Sigmoid colon (tissue), 7 donors: Measurements from ENCODE around the gene MVB12A. TPM values are rescaled to one million over a fixed set of nuclear protein-coding genes. Genes with fewer than 3 reads are reported as not detected.

Experiments used
- DNase-seq: peaks from one replicate; pipeline ENCODE4 v3.0.0-alpha.2; 2019
- H3K27ac ChIP-seq, 4 donors: fragments of 200-600 bp; sonication (generic); one replicate each; pipeline ENCODE4 v1.5.1; 2016 to 2019; ENCODE audit warnings: mild to moderate bottlenecking in 1 of 4
- H3K27me3 ChIP-seq, 3 donors: fragments of 200-600 bp; sonication (generic); one replicate each; pipeline ENCODE4 v1.5.1; 2019; ENCODE audit warnings: mild to moderate bottlenecking in 1 of 3
- H3K36me3 ChIP-seq, 4 donors: fragments of 200-600 bp; sonication (generic); one replicate each; pipeline ENCODE4 v1.5.1; 2016 to 2019
- H3K4me1 ChIP-seq, 4 donors: fragments of 200-600 bp; sonication (generic); one replicate each; pipeline ENCODE4 v1.5.1; 2017 to 2019
- H3K4me3 ChIP-seq, 4 donors: fragments of 200-600 bp; sonication (generic); one replicate each; pipeline ENCODE4 v1.5.1; 2017 to 2019; ENCODE audit warnings: mild to moderate bottlenecking in 2 of 4, moderate library complexity in 1 of 4
- H3K9me3 ChIP-seq, 4 donors: fragments of 200-600 bp in 3 of 4; sonication (generic) in 3 of 4; one replicate each; pipeline versions ENCODE4 v1.5.1 to v1.6.1; 2013 to 2019
- EP300 ChIP-seq, 4 donors: sonication (generic); formaldehyde crosslinking; IDR thresholded peaks; one replicate each; pipeline ENCODE4 v1.6.1; 2017; ENCODE audit warnings: antibody characterized with exemption in 4 of 4
- POLR2A ChIP-seq, 2 donors: fragments of 450-650 bp; IDR thresholded peaks; one replicate each; pipeline ENCODE4 v1.6.1; 2016; ENCODE audit warnings: antibody characterized with exemption in 2 of 2, mild to moderate bottlenecking in 2 of 2, moderate library complexity in 2 of 2
- POLR2AphosphoS5 ChIP-seq, 4 donors: sonication (generic); formaldehyde crosslinking; IDR thresholded peaks; one replicate each; pipeline ENCODE4 v1.6.1; 2017; ENCODE audit warnings: antibody characterized with exemption in 4 of 4
- WGBS, 2 donors: extraction: QIAGEN DNeasy Blood & Tissue Kit; methylation state at CpG; one replicate each; pipeline ENCODE4 v1.1.7; 2013; 5-methylcytosine and 5-hydroxymethylcytosine counted together
- intact Hi-C: fragments of 100-400 bp; cut with DNase I; formaldehyde crosslinking; loops from one replicate; pipeline ENCODE4 v1.15.1; 2023
- polyA plus RNA-seq, 3 donors: library from polyadenylated mRNA; stranded (reverse); fragments of 200-250 nt; gene quantifications; one replicate each; pipeline ENCODE4 v1.2.3, GENCODE V29; 2013
- total RNA-seq, 4 donors: library from RNA; depleted of rRNA; stranded (reverse); fragments of >200 nt; gene quantifications; one replicate each; pipeline ENCODE4 v1.1.0, GENCODE V29; 2016
- TF ChIP-seq, protein P1 (sequence below), 4 experiments: fragments of 450-650 bp in 3 of 4; fragments of 200-600 bp in 1 of 4; IDR thresholded peaks; one replicate each; pipeline ENCODE4 v1.5.1; 2016 to 2019; ENCODE audit warnings: antibody characterized with exemption in 4 of 4, mild to moderate bottlenecking in 3 of 4, moderate library complexity in 2 of 4
- donor health status: healthy with polysubstance abuse.
- donor health status: Bipolar disorder and iron deficiency.
- donor health status: healthy.

Gene MVB12A
- total and polyA plus RNA-seq, 7 donors, result 40.4 to 102 (median 55.8) TPM

DNA sequence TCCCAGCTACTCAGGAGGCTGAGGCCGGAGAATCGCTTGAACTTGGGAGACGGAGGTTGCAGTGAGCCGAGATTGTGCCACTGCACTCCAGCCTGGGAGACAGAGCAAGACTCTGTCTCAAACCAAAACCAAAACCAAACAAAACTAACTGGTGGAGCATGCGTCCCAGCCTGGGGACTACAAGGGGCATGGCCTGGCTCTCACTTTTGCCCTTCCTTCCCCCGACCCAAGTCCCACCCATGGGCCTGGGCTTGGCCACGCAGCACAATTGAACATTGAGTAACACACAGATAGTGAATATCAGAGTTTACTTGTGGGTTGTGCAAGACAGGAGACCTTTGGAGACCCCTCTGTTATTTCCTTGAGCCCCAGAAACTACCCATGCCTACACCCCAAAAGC is 15.4 kb downstream of the MVB12A start:
- no peak for DNase-seq
- Histone ChIP-seq H3K27me3 (no peaks in the 10 kb centered on the region), H3K4me3 (no peak overlapping the region), H3K4me1 (no peaks in the 10 kb centered on the region), H3K36me3 (no peaks in the 10 kb centered on the region), H3K9me3 (no peaks in the 10 kb centered on the region), H3K27ac (no peak overlapping the region)
- intact Hi-C loops, result no loop called here
- 83% methylated on average over 7 of the region's 7 CpGs for WGBS, 2 donors
- no peak for TF ChIP-seq EP300 (IDR thresholded peaks at IDR 0.05)
- no peak for TF ChIP-seq POLR2AphosphoS5 (IDR thresholded peaks at IDR 0.05)
- TF ChIP-seq POLR2A (IDR thresholded peaks at IDR 0.05), result no peak
- TF ChIP-seq, protein P1, sequence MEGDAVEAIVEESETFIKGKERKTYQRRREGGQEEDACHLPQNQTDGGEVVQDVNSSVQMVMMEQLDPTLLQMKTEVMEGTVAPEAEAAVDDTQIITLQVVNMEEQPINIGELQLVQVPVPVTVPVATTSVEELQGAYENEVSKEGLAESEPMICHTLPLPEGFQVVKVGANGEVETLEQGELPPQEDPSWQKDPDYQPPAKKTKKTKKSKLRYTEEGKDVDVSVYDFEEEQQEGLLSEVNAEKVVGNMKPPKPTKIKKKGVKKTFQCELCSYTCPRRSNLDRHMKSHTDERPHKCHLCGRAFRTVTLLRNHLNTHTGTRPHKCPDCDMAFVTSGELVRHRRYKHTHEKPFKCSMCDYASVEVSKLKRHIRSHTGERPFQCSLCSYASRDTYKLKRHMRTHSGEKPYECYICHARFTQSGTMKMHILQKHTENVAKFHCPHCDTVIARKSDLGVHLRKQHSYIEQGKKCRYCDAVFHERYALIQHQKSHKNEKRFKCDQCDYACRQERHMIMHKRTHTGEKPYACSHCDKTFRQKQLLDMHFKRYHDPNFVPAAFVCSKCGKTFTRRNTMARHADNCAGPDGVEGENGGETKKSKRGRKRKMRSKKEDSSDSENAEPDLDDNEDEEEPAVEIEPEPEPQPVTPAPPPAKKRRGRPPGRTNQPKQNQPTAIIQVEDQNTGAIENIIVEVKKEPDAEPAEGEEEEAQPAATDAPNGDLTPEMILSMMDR (IDR thresholded peaks at IDR 0.05), result no peak

DNA sequence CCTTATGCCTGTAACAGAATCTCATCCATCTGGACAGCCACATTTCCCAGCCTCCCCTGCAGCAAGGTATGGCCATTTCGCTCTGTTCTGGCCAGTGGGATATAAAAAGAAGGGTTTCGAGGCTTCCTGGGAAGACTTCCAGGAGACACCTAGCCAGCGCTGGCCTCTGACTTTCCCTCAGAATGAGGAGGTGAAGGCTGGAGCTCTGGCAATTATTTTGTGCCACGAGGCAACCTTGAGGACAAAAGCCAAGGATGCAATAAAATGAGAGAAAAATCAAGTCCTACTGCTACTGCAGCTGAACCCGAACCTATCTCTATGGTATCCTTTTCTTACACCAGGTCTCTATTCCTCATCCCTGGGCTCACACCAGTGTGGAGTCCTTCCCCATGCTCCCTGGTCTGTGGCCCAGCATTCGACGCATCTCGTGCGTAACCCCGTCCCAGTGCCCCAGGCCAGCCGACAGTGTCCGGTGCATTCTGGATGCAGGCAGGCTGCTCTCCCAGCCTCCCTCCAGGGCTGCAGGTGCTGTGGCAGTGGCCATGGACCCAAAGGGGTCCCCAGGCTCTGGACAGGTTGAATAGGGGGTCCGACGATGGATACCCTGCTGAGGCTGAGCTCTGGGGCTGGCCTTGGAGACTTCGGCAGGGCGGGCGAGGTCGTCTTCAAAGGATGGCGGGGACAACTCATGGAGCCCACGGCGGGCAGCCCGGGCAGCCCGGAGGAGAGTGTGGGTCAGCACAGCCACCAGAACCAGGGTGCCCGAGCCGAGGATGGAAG is 16.4 kb downstream of the MVB12A start:
- H3K4me3 ChIP-seq, result no peak overlapping the region
- intact Hi-C loops, result no loop called here
- no peak overlapping the region for H3K27ac ChIP-seq
- H3K27me3 ChIP-seq, result no peaks in the 10 kb centered on the region
- no peaks in the 10 kb centered on the region for H3K4me1 ChIP-seq
- no peak for TF ChIP-seq POLR2AphosphoS5 (IDR thresholded peaks at IDR 0.05)
- TF ChIP-seq, protein P1 (IDR thresholded peaks at IDR 0.05), result no peak
- 94 to 97% methylated on average over 25 of the region's 25 CpGs for WGBS, 2 donors
- no peaks in the 10 kb centered on the region for H3K36me3 ChIP-seq
- DNase-seq, result no peak
- no peaks in the 10 kb centered on the region for H3K9me3 ChIP-seq

GRCh38 chr19:17436874-17437267 is 17.0 kb downstream of the MVB12A start:
- 82 to 88% methylated on average over 7 of the region's 7 CpGs for WGBS, 2 donors
- no peaks in the 10 kb centered on the region for H3K36me3 ChIP-seq
- no peak overlapping the region for H3K27ac ChIP-seq
- H3K9me3 ChIP-seq, result no peaks in the 10 kb centered on the region
- DNase-seq, result no peak
- H3K4me3 ChIP-seq, result no peak overlapping the region
- H3K4me1 ChIP-seq, result no peaks in the 10 kb centered on the region
- TF ChIP-seq POLR2A (IDR thresholded peaks at IDR 0.05), result no peak
- TF ChIP-seq POLR2AphosphoS5 (IDR thresholded peaks at IDR 0.05), result no peak
- no peak for TF ChIP-seq EP300 (IDR thresholded peaks at IDR 0.05)
- TF ChIP-seq, protein P1 (IDR thresholded peaks at IDR 0.05), result no peak
- intact Hi-C loops, result no loop called here
- H3K27me3 ChIP-seq, result no peaks in the 10 kb centered on the region

- no peaks in the 10 kb centered on the region for H3K4me1 ChIP-seq
- intact Hi-C loops, result no loop called here
- no peak for DNase-seq
- H3K36me3 ChIP-seq, result no peaks in the 10 kb centered on the region
- 59 to 69% methylated on average over 8 of the region's 8 CpGs for WGBS, 2 donors
- H3K9me3 ChIP-seq, result no peaks in the 10 kb centered on the region
- TF ChIP-seq, protein P1 (IDR thresholded peaks at IDR 0.05), result peak in 1 of 4 experiments; percentile 16
- TF ChIP-seq EP300 (IDR thresholded peaks at IDR 0.05) (no peak), POLR2AphosphoS5 (IDR thresholded peaks at IDR 0.05) (no peak)
- peak overlapping the region in 1 of 4 donors; percentile 7 for H3K27ac ChIP-seq
- no peak overlapping the region for H3K4me3 ChIP-seq
- H3K27me3 ChIP-seq, result no peaks in the 10 kb centered on the region
These were observed 21.6 kb downstream of the MVB12A start for GRCh38 chr19:17441241-17442021.
